Gastroesophageal sphincter (tissue), 4 donors: ENCODE data around the gene ZNF594. TPM values are rescaled to one million over a fixed set of nuclear protein-coding genes. Genes with fewer than 3 reads are reported as not detected.

Experiments
- ATAC-seq: fragments of 150-250 bp; one replicate; pipeline ENCODE4 v1.9.1; 2016; ENCODE audit warnings: mild to moderate bottlenecking, moderate library complexity
- H3K27ac ChIP-seq, 4 donors: fragments of 200-600 bp; sonication (generic) in 3 of 4; 1 replicate in 3 of 4; 2 replicates in 1 of 4; pipeline ENCODE4 v1.5.1; 2016 to 2019
- H3K27me3 ChIP-seq: fragments of 200-600 bp; sonication (generic); one replicate; pipeline ENCODE4 v1.5.1; 2019
- H3K36me3 ChIP-seq, 2 donors: fragments of 200-600 bp; sonication (generic); one replicate each; pipeline ENCODE4 v1.5.1; 2019; ENCODE audit warnings: control low read depth in 1 of 2
- H3K4me1 ChIP-seq, 3 donors: fragments of 200-600 bp; sonication (generic); 1 replicate in 2 of 3; 2 replicates in 1 of 3; pipeline ENCODE4 v1.5.1; 2016 to 2019; ENCODE audit warnings: control low read depth in 2 of 3
- H3K4me3 ChIP-seq, 2 donors: fragments of 200-600 bp; sonication (generic); one replicate each; pipeline ENCODE4 v1.5.1; 2019; ENCODE audit warnings: mild to moderate bottlenecking in 1 of 2, moderate library complexity in 1 of 2
- H3K9me3 ChIP-seq, 3 donors: fragments of 200-600 bp; sonication (generic); one replicate each; pipeline ENCODE4 v1.5.1; 2017 to 2019; ENCODE audit warnings: control low read depth in 2 of 3
- CTCF ChIP-seq, 4 experiments: fragments of 200-600 bp in 2 of 4; fragments of 450-650 bp in 2 of 4; sonication (generic) in 1 of 4; IDR thresholded peaks; one replicate each; pipeline ENCODE4 v1.5.1; 2017 to 2019; ENCODE audit warnings: antibody characterized with exemption in 4 of 4, mild to moderate bottlenecking in 2 of 4, moderate library complexity in 2 of 4
- EP300 ChIP-seq: sonication (generic); formaldehyde crosslinking; IDR thresholded peaks from one replicate; pipeline ENCODE4 v1.6.1; 2017; ENCODE audit warnings: antibody characterized with exemption, mild to moderate bottlenecking
- POLR2A ChIP-seq, 2 donors: fragments of 450-650 bp; IDR thresholded peaks; one replicate each; pipeline ENCODE4 v1.6.1; 2017; ENCODE audit warnings: antibody characterized with exemption in 2 of 2, mild to moderate bottlenecking in 2 of 2, moderate library complexity in 1 of 2
- POLR2AphosphoS5 ChIP-seq: sonication (generic); formaldehyde crosslinking; IDR thresholded peaks from one replicate; pipeline ENCODE4 v1.6.1; 2017; ENCODE audit warnings: antibody characterized with exemption
- WGBS, 2 donors: methylation state at CpG; one replicate each; pipeline ENCODE4 v1.1.5; 2018; ENCODE audit warnings: low coverage in 1 of 2; 5-methylcytosine and 5-hydroxymethylcytosine counted together
- total RNA-seq, 4 donors: library from RNA; depleted of rRNA; stranded (reverse); fragments of >200 nt; gene quantifications; one replicate each; pipeline ENCODE4 v1.1.0, GENCODE V29; 2016

The ZNF594 gene
- total RNA-seq, 4 donors from 2014 or later = 8.4 to 21.3 (median 10.7) TPM

GRCh38 chr17:5200360-5200759 is 8.7 kb upstream of the ZNF594 start:
- H3K4me1 ChIP-seq = no peaks in the 10 kb centered on the region
- H3K27ac ChIP-seq = no peak overlapping the region
- H3K9me3 ChIP-seq = no peaks in the 10 kb centered on the region
- WGBS, 2 donors = 60 to 88% methylated on average over 2 of the region's 2 CpGs
- H3K36me3 ChIP-seq = peaks cover 0 to 9% of the 10 kb centered on the region in 2 donors
- TF ChIP-seq POLR2AphosphoS5 = no peak
- TF ChIP-seq EP300 = no peak
- no peak for TF ChIP-seq CTCF (IDR thresholded peaks at IDR 0.05)
- no peak for TF ChIP-seq POLR2A (IDR thresholded peaks at IDR 0.05)
- ATAC-seq = no peak
- H3K4me3 ChIP-seq = no peak overlapping the region
- H3K27me3 ChIP-seq = no peaks in the 10 kb centered on the region

- no peak for TF ChIP-seq EP300
- no peak for TF ChIP-seq POLR2A (IDR thresholded peaks at IDR 0.05)
- TF ChIP-seq POLR2AphosphoS5 = no peak
- TF ChIP-seq CTCF (IDR thresholded peaks at IDR 0.05) = no peak
- H3K27ac ChIP-seq = no peak overlapping the region
- H3K4me1 ChIP-seq = no peaks in the 10 kb centered on the region
- H3K27me3 ChIP-seq = no peaks in the 10 kb centered on the region
- no peak for ATAC-seq
- no peak overlapping the region for H3K4me3 ChIP-seq
- H3K36me3 ChIP-seq = peaks cover 0 to 6% of the 10 kb centered on the region in 2 donors
- H3K9me3 ChIP-seq = no peaks in the 10 kb centered on the region
- 91 to 96% methylated on average over 5 to 6 of the region's 7 CpGs for WGBS, 2 donors
Observed at GRCh38 chr17:5198472-5198871, 6.8 kb upstream of the ZNF594 start.

- Histone ChIP-seq H3K4me1 (peaks cover 0 to 26% (median 0%) of the 10 kb centered on the region in 3 donors), H3K36me3 (peaks cover 0 to 11% of the 10 kb centered on the region in 2 donors), H3K27ac (no peak overlapping the region), H3K4me3 (no peak overlapping the region), H3K27me3 (no peaks in the 10 kb centered on the region), H3K9me3 (peaks cover 0 to 9% (median 0%) of the 10 kb centered on the region in 3 donors)
- TF ChIP-seq POLR2A (IDR thresholded peaks at IDR 0.05) (no peak), POLR2AphosphoS5 (no peak), EP300 (no peak), CTCF (IDR thresholded peaks at IDR 0.05) (no peak)
- ATAC-seq = no peak
- 75 to 92% methylated on average over 2 of the region's 2 CpGs for WGBS, 2 donors
Observed at GRCh38 chr17:5194346-5194745, 2.7 kb upstream of the ZNF594 start.

GRCh38 chr17:5184288-5184687 is 7.4 kb downstream of the ZNF594 start:
- no peak overlapping the region for H3K27ac ChIP-seq
- 100% methylated on average over 1 of the region's 2 CpGs for WGBS, 2 donors
- no peaks in the 10 kb centered on the region for H3K4me1 ChIP-seq
- H3K36me3 ChIP-seq = peaks cover 0 to 64% of the 10 kb centered on the region in 2 donors
- ATAC-seq = no peak
- TF ChIP-seq EP300 (no peak), CTCF (IDR thresholded peaks at IDR 0.05) (no peak), POLR2A (IDR thresholded peaks at IDR 0.05) (no peak), POLR2AphosphoS5 (no peak)
- H3K4me3 ChIP-seq = no peak overlapping the region
- no peaks in the 10 kb centered on the region for H3K27me3 ChIP-seq
- peaks cover 22 to 98% (median 28%) of the 10 kb centered on the region in 3 donors for H3K9me3 ChIP-seq

GRCh38 chr17:5183410-5183793 is 8.3 kb downstream of the ZNF594 start:
- Histone ChIP-seq H3K27me3 (no peaks in the 10 kb centered on the region), H3K4me3 (no peak overlapping the region), H3K9me3 (peaks cover 25 to 98% (median 28%) of the 10 kb centered on the region in 3 donors), H3K36me3 (peaks cover 0 to 64% of the 10 kb centered on the region in 2 donors), H3K27ac (no peak overlapping the region), H3K4me1 (no peaks in the 10 kb centered on the region)
- TF ChIP-seq EP300 (no peak), POLR2AphosphoS5 (no peak), POLR2A (IDR thresholded peaks at IDR 0.05) (no peak), CTCF (IDR thresholded peaks at IDR 0.05) (no peak)
- ATAC-seq = no peak
